Esophagus squamous epithelium (tissue), 4 donors: ENCODE results near the gene TRAF3IP1.

Experiments
- CTCF ChIP-seq, 6 experiments: fragments of 450-650 bp in 4 of 6; fragments of 200-600 bp in 2 of 6; sonication (generic) in 2 of 6; IDR thresholded peaks; one replicate each; pipeline ENCODE4 v1.5.1; 2016 to 2019; ENCODE audit warnings: antibody characterized with exemption in 6 of 6, mild to moderate bottlenecking in 4 of 6, moderate library complexity in 4 of 6
- POLR2A ChIP-seq, 4 donors: fragments of 450-650 bp; IDR thresholded peaks; one replicate each; pipeline ENCODE4 v1.6.1; 2017; ENCODE audit warnings: antibody characterized with exemption in 4 of 4, mild to moderate bottlenecking in 4 of 4, moderate library complexity in 3 of 4

GRCh38 chr2:238421695-238422035 is 101.3 kb downstream of the TRAF3IP1 start:
- no peak for TF ChIP-seq CTCF (IDR thresholded peaks at IDR 0.05)
- no peak for TF ChIP-seq POLR2A (IDR thresholded peaks at IDR 0.05)
